Smooth muscle cell (in vitro differentiated cells): Measurements from ENCODE around the gene SLC16A13. TPM values are rescaled to one million over a fixed set of nuclear protein-coding genes. Genes with fewer than 3 reads are reported as not detected.
"Not testable (repeated sequence)": the region's sequence is repeated elsewhere in the genome, so short reads cannot be mapped to it uniquely, and the experiment has no call there.

Source experiments
- DNase-seq: peaks from one replicate; lab custom pipeline; 2025; ENCODE audit not compliant: unreplicated experiment; lab: John Stamatoyannopoulos, UW
- H2AFZ ChIP-seq: fragments of 200-600 bp; sonication (generic); 2 replicates; pipeline ENCODE4 v1.6.0; 2016; ENCODE audit warnings: antibody characterized with exemption, low read depth, mild to moderate bottlenecking
- H3F3A ChIP-seq: fragments of 200-600 bp; sonication (generic); 2 replicates; pipeline ENCODE4 v1.6.0; 2017; ENCODE audit warnings: antibody characterized with exemption, low read depth
- H3K27ac ChIP-seq: fragments of 200-600 bp; sonication (generic); 2 replicates; pipeline ENCODE4 v1.5.1; 2016; ENCODE audit warnings: low read depth, mild to moderate bottlenecking
- H3K27me3 ChIP-seq: fragments of 200-600 bp; sonication (generic); 2 replicates; pipeline ENCODE4 v1.6.1; 2016; ENCODE audit warnings: low read depth, mild to moderate bottlenecking
- H3K36me3 ChIP-seq: fragments of 200-600 bp; sonication (generic); 2 replicates; pipeline ENCODE4 v1.5.1; 2016; ENCODE audit warnings: low read depth
- H3K4me1 ChIP-seq: fragments of 200-600 bp; sonication (generic); 2 replicates; pipeline ENCODE4 v1.5.1; 2016; ENCODE audit warnings: low read depth
- H3K4me2 ChIP-seq: fragments of 200-600 bp; sonication (generic); 2 replicates; pipeline ENCODE4 v1.6.0; 2016; ENCODE audit warnings: mild to moderate bottlenecking
- H3K4me3 ChIP-seq: fragments of 200-600 bp; sonication (generic); 2 replicates; pipeline ENCODE4 v1.5.1; 2016; ENCODE audit warnings: mild to moderate bottlenecking
- H3K79me2 ChIP-seq: fragments of 200-600 bp; sonication (generic); 2 replicates; pipeline ENCODE4 v1.6.0; 2016; ENCODE audit warnings: low read depth, mild to moderate bottlenecking
- H3K9ac ChIP-seq: fragments of 200-600 bp; sonication (generic); 2 replicates; pipeline ENCODE4 v1.6.0; 2016; ENCODE audit warnings: low read depth
- H3K9me3 ChIP-seq: fragments of 200-600 bp; sonication (generic); replicated peaks from 2 replicates; pipeline ENCODE4 v1.5.1; 2016; ENCODE audit warnings: low read depth
- H4K20me1 ChIP-seq: fragments of 200-600 bp; sonication (generic); 2 replicates; pipeline ENCODE4 v1.6.0; 2016; ENCODE audit warnings: low read depth
- CTCF ChIP-seq: fragments of 200-600 bp; sonication (generic); IDR thresholded peaks from 2 replicates; pipeline ENCODE4 v1.5.1; 2017; ENCODE audit warnings: borderline replicate concordance, mild to moderate bottlenecking, antibody characterized with exemption; ENCODE audit not compliant: insufficient read depth, poor library complexity, severe bottlenecking
- WGBS: methylation state at CpG from one replicate; pipeline ENCODE4 v1.1.7; 2016; ENCODE audit warnings: low lambda C conversion rate; 5-methylcytosine and 5-hydroxymethylcytosine counted together
- polyA plus RNA-seq: library from polyadenylated mRNA; unstranded; fragments of >200 nt; fragmentation: Nextera tagmentation; extraction: Ambion mirVana; gene quantifications from 2 replicates; pipeline ENCODE4 v1.2.1, GENCODE V29; 2016
- total RNA-seq: library from RNA; depleted of rRNA; stranded (reverse); fragments of >200 nt; gene quantifications from 2 replicates; pipeline ENCODE4 v1.2.3, GENCODE V29; 2014

The SLC16A13 gene
- total and polyA plus RNA-seq, 2 experiments from 2014 or later = 2.0 to 3.5 TPM

GRCh38 chr17:7046127-7046724 is 10.4 kb downstream of the SLC16A13 start:
- H3K4me1 ChIP-seq = peaks cover 6% of the 10 kb centered on the region
- H3K27me3 ChIP-seq = peaks cover 8% of the 10 kb centered on the region
- no peak overlapping the region for H3K9ac ChIP-seq
- H3K79me2 ChIP-seq = no peaks in the 10 kb centered on the region
- no peaks in the 10 kb centered on the region for H3K36me3 ChIP-seq
- peak overlapping the region; percentile 53 for H2AFZ ChIP-seq
- peak overlapping the region; percentile 59 for H3K27ac ChIP-seq
- H3K4me2 ChIP-seq = peak overlapping the region; percentile 81
- no peaks in the 10 kb centered on the region for H4K20me1 ChIP-seq
- TF ChIP-seq CTCF = no peak
- H3F3A ChIP-seq = peaks cover 2% of the 10 kb centered on the region
- H3K4me3 ChIP-seq = peak overlapping the region; percentile 40
- no peaks in the 10 kb centered on the region for H3K9me3 ChIP-seq
- no peak for DNase-seq
- 6% methylated on average over 15 of the region's 15 CpGs for WGBS

DNA sequence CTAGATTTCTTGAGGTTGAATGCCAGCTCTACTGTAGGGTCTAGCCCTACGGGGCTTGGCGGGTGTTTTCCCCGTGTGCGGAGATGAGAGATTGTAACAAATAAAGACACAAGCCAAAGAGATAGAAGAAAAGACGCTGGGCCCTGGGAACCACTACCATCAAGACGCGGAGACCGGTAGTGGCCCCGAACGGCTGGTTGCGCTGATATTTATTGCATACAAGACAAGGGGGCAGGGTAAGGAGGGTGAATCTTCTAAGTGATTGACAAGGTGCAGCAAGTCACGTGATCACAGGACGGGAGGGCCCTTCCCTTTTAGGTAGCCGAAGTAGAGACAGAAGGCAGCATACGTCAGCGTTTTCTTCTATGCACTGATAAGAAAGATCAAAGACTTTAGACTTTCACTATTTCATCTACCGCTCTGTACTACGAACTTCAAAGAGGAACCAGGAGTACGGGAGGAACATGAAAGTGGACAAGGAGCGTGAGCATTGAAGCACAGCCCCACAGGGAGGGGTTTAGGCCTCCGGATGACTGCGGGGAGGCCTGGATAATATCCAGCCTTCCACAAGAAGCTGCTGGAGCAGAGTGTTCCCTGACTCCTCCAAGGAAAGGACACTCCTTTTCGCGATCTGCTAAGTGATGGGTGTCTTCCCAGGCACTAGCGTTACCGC is 11.0 kb downstream of the SLC16A13 start:
- H3K9ac ChIP-seq, H3K36me3 ChIP-seq, H3F3A ChIP-seq, H4K20me1 ChIP-seq, H3K27me3 ChIP-seq, H3K9me3 ChIP-seq, DNase-seq, H3K79me2 ChIP-seq, H3K4me1 ChIP-seq: not testable (repeated sequence)
- 3% methylated on average over 26 of the region's 26 CpGs for WGBS
- Histone ChIP-seq H3K27ac (peak overlapping the region; percentile 59), H2AFZ (peak overlapping the region; percentile 53), H3K4me2 (peak overlapping the region; percentile 81), H3K4me3 (peak overlapping the region; percentile 40)

DNA sequence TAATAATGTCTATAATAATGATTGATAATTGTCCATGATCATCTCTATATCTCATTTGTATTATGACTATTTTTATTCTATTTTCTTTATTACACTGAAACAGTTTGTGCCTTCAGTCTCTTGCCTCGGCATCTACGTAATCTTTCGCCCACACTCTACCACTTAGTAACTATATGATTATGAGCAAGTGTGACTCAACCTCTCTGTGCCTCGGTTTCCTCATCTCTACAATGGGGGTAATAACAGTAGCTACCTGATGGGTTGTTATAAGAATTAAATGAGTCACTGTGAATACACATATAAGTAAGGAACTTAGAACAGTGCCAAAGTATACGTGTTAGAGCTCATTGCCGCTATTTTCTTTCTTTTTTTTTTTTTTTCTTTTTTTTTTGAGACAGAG is 11.8 kb downstream of the SLC16A13 start:
- Histone ChIP-seq H3K9me3 (no peaks in the 10 kb centered on the region), H3K4me2 (peak overlapping the region; percentile 81), H3K36me3 (no peaks in the 10 kb centered on the region), H3K27ac (no peak overlapping the region), H3K4me1 (peaks cover 6% of the 10 kb centered on the region), H3K79me2 (no peaks in the 10 kb centered on the region), H4K20me1 (no peaks in the 10 kb centered on the region), H2AFZ (no peak overlapping the region), H3F3A (no peaks in the 10 kb centered on the region), H3K4me3 (no peak overlapping the region), H3K9ac (no peak overlapping the region), H3K27me3 (peaks cover 8% of the 10 kb centered on the region)
- no peak for DNase-seq
- 84% methylated on average over 6 of the region's 6 CpGs for WGBS
- no peak for TF ChIP-seq CTCF

DNA sequence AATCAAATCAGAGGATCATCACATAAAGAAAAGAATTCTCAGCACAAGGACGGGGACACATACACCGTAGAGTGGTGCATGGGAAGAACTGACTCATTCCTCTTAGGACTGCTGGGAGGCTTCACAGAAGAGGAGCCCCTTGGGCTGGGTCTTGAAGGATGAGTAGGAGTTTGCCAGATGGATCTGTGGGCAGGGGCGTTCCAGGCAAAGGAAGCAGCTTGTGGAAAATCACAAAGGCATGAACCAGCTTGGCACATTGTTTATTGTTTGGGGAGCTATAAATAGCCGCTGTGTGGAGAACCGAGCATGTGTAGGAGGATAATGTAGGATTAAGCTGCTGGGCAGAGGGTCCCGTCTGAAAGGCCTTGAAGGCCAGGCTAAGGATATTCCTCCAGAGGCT is 13.2 kb downstream of the SLC16A13 start:
- no peak overlapping the region for H3K4me3 ChIP-seq
- H3K4me2 ChIP-seq = peak overlapping the region; percentile 33
- H2AFZ ChIP-seq = no peak overlapping the region
- H3K36me3 ChIP-seq = no peaks in the 10 kb centered on the region
- no peaks in the 10 kb centered on the region for H3K9me3 ChIP-seq
- no peaks in the 10 kb centered on the region for H3F3A ChIP-seq
- no peaks in the 10 kb centered on the region for H3K79me2 ChIP-seq
- no peaks in the 10 kb centered on the region for H3K4me1 ChIP-seq
- peak overlapping the region; percentile 10 for H3K27ac ChIP-seq
- TF ChIP-seq CTCF = no peak
- WGBS = 20% methylated on average over 6 of the region's 6 CpGs
- no peaks in the 10 kb centered on the region for H4K20me1 ChIP-seq
- H3K27me3 ChIP-seq = peaks cover 5% of the 10 kb centered on the region
- H3K9ac ChIP-seq = no peak overlapping the region
- DNase-seq = no peak

- not testable (repeated sequence) for H3K4me1 ChIP-seq, H3K4me3 ChIP-seq, H3K79me2 ChIP-seq, DNase-seq, H4K20me1 ChIP-seq, H3K9ac ChIP-seq, H3K36me3 ChIP-seq, H2AFZ ChIP-seq, H3K27ac ChIP-seq, H3K9me3 ChIP-seq, H3K4me2 ChIP-seq, H3F3A ChIP-seq, H3K27me3 ChIP-seq
- 93% methylated on average over 9 of the region's 9 CpGs for WGBS
These were observed 14.8 kb downstream of the SLC16A13 start for GRCh38 chr17:7050583-7050982.
